DND-41 (cell line): Measurements from ENCODE around the gene DCLK1.

Source experiments
- CTCF ChIP-seq: IDR thresholded peaks from 2 replicates; pipeline ENCODE4 v1.5.1; 2012; ENCODE audit warnings: borderline replicate concordance, low read length, moderate library complexity, mild to moderate bottlenecking; ENCODE audit not compliant: poor library complexity, severe bottlenecking; ENCODE audit errors: extremely low read depth
- EZH2 ChIP-seq: IDR thresholded peaks from 3 replicates; pipeline ENCODE4 v1.6.1; 2012; ENCODE audit warnings: borderline replicate concordance, low read depth, mild to moderate bottlenecking, moderate library complexity, low read length, inconsistent platforms; ENCODE audit not compliant: severe bottlenecking

- no peak for TF ChIP-seq CTCF
- TF ChIP-seq EZH2 = no peak
These were observed 42.6 kb upstream of the DCLK1 start for GRCh38 chr13:36173571-36174322.
